Measurements from ENCODE around the gene CYYR1.

GRCh38 chr21:26448751-26449150, 124.3 kb downstream of the CYYR1 start:
- no peak for TF ChIP-seq CTCF (IDR thresholded peaks at IDR 0.05)
- no peak for TF ChIP-seq POLR2A (IDR thresholded peaks at IDR 0.05)
- TF ChIP-seq EP300 (IDR thresholded peaks at IDR 0.05) = no peak
- no peak for TF ChIP-seq POLR2AphosphoS5 (IDR thresholded peaks at IDR 0.05)
